H1 (cell line): ENCODE measurements around the gene SLC7A6OS.

Source experiments
- CTCF ChIP-seq, 3 experiments: IDR thresholded peaks; 1 replicate in 2 of 3; 2 replicates in 1 of 3; pipeline versions ENCODE4 v1.5.1 to v1.6.1; 2011; ENCODE audit warnings: low read length in 3 of 3, mild to moderate bottlenecking in 3 of 3, inconsistent platforms in 2 of 3, low read depth in 1 of 3, moderate library complexity in 1 of 3; ENCODE audit not compliant: insufficient read depth in 1 of 3; ENCODE audit errors: control extremely low read depth in 1 of 3
- TEAD4 ChIP-seq: IDR thresholded peaks from 2 replicates; pipeline ENCODE4 v1.6.1; 2012; ENCODE audit warnings: low read depth, low read length, inconsistent platforms, mixed read lengths

GRCh38 chr16:68290450-68290849 is 20.3 kb downstream of the SLC7A6OS start:
- no peak for TF ChIP-seq CTCF (IDR thresholded peaks at IDR 0.05; ENCODE audit: control extremely low read depth in 1 of 3, insufficient read depth in 1 of 3, low read depth in 1 of 3, low read length in 3 of 3)
- TF ChIP-seq TEAD4: no peak
